Psoas muscle (tissue), 8 donors: ENCODE data around the gene PMM2. TPM values are rescaled to one million over a fixed set of nuclear protein-coding genes. Genes with fewer than 3 reads are reported as not detected.

Experiments used
- ATAC-seq, 4 donors: fragments of 200-7000 bp; cut with Tn5 transposase; one replicate each; pipeline ENCODE4 v1.9.1; 2020; ENCODE audit warnings: moderate library complexity in 3 of 4, mild to moderate bottlenecking in 2 of 4
- DNase-seq, 2 donors: peaks; one replicate each; pipeline ENCODE4 v3.0.0-alpha.2; 2020
- H3K27ac ChIP-seq: fragments of 200-600 bp; one replicate; pipeline ENCODE4 v1.8.0; 2022
- H3K27me3 ChIP-seq, 3 donors: fragments of 200-600 bp in 1 of 3; one replicate each; pipeline versions ENCODE4 v1.6.1 to v1.8.0; 2013 to 2022; ENCODE audit warnings: low read length in 2 of 3, mild to moderate bottlenecking in 2 of 3, moderate library complexity in 1 of 3; ENCODE audit not compliant: insufficient read depth in 3 of 3
- H3K36me3 ChIP-seq, 2 donors: fragments of 200-600 bp in 1 of 2; one replicate each; pipeline versions ENCODE4 v1.6.1 to v1.8.0; 2013 to 2022; ENCODE audit warnings: low read depth in 1 of 2, mild to moderate bottlenecking in 1 of 2, moderate library complexity in 1 of 2; ENCODE audit not compliant: insufficient read depth in 1 of 2
- H3K4me1 ChIP-seq: fragments of 200-600 bp; one replicate; pipeline ENCODE4 v1.8.0; 2022
- H3K4me3 ChIP-seq: fragments of 200-600 bp; one replicate; pipeline ENCODE4 v1.8.0; 2022; ENCODE audit warnings: mild to moderate bottlenecking
- H3K9me3 ChIP-seq: fragments of 200-600 bp; one replicate; pipeline ENCODE4 v1.8.0; 2022
- WGBS, 3 donors: extraction: QIAGEN DNeasy Blood & Tissue Kit; methylation state at CpG; one replicate each; pipeline versions ENCODE4 v1.1.6 to v1.1.7; 2013; 5-methylcytosine and 5-hydroxymethylcytosine counted together
- intact Hi-C, 2 donors: fragments of 100-400 bp; cut with DNase I; formaldehyde crosslinking; loops; one replicate each; pipeline versions ENCODE4 v1.11.0 to v1.14.2; 2022
- polyA plus RNA-seq, 3 donors: library from polyadenylated mRNA; stranded (reverse); fragments of 200-250 nt; gene quantifications; one replicate each; pipeline ENCODE4 v1.2.3, GENCODE V29; 2013
- total RNA-seq, 4 donors: library from RNA; stranded (reverse); fragmentation: NEBNext Ultra II Directional in 2 of 4; extraction: Animal tissue kit (Norgen Biotek cat#: 25700) in 2 of 4; gene quantifications; one replicate each; pipeline versions ENCODE4 v1.2.1 to v1.2.4, GENCODE V29; 2021 to 2023
- TF ChIP-seq, protein P1 (sequence below): fragments of 200-600 bp; IDR thresholded peaks from one replicate; pipeline ENCODE4 v1.8.0; 2022; ENCODE audit warnings: antibody characterized with exemption
- donor health status: healthy with polysubstance abuse.
- donor health status: DM: no; HTN: no; CAD: no; lungs with moderate emphysema.
- donor health status: Bipolar disorder and iron deficiency.
- donor health status: healthy.
- donor health status: DM: yes; HTN: yes; CAD: no.
- donor health status: DM: no; HTN: no; CAD: no.
- donor health status: DM: no; HTN: no; CAD: no.
- donor health status: DM: yes; HTN: yes; CAD: no.

Gene PMM2
- total and polyA plus RNA-seq, 7 donors: 8.5 to 32.3 (median 19.7) TPM

DNA sequence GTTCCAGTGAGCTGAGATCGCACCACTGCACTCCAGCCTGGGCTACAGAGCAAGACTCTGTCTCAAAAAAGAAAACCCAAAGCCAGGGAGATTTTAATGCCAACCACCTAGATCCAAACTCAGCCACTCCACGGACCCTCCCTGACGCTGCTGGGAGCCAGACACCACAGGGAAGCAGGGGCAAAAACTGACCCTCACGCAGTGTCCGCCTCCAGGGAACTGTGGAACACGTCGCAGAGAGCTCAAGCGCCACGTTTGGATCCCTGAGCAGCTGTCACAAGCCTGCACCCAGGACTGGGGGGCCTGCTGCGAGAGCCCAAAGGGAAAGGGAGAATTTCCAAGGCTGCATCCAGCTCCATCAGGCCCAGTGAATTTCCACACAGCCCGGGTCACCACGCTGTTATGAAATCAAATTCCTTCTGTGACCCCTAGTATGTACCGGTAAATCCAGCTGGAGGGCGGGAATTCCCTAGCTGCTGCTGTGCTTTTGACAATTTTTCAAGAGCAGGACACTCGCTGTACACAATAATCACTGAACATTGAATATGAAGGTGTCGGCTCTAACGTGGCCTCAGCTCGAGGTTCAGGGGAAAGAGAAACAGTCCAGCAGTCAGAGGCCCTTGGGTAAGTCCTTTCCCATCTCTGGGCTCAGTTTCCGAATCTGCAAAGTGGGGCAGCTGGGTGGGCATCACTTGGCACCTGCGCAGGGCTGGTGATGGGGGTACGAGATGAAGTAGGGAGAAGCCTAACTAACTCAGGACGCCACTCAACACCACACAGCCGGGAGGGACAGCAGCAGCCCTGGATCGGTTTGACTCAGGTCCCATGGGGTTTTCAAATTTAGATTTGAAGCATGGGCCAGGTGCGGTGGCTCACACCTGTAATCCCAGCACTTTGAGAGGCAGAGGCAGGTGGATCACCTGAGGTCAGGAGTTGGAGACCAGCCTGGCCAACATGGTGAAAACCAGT lies 62.6 kb downstream of the PMM2 start:
- Histone ChIP-seq H3K9me3 (no peaks in the 10 kb centered on the region), H3K36me3 (peaks cover 0 to 17% of the 10 kb centered on the region in 2 donors), H3K27ac (no peak overlapping the region), H3K4me3 (no peak overlapping the region), H3K4me1 (peaks cover 2% of the 10 kb centered on the region), H3K27me3 (peaks cover 0 to 11% (median 4%) of the 10 kb centered on the region in 3 donors)
- 48 to 64% (median 48%) methylated on average over 25 of the region's 25 CpGs for WGBS, 3 donors
- DNase-seq: peak; percentile 64 to 78
- ATAC-seq: peak in 3 of 4 donors; percentile 14 to 48 (median 31)
- intact Hi-C loops: no loop called here
- TF ChIP-seq, protein P1, sequence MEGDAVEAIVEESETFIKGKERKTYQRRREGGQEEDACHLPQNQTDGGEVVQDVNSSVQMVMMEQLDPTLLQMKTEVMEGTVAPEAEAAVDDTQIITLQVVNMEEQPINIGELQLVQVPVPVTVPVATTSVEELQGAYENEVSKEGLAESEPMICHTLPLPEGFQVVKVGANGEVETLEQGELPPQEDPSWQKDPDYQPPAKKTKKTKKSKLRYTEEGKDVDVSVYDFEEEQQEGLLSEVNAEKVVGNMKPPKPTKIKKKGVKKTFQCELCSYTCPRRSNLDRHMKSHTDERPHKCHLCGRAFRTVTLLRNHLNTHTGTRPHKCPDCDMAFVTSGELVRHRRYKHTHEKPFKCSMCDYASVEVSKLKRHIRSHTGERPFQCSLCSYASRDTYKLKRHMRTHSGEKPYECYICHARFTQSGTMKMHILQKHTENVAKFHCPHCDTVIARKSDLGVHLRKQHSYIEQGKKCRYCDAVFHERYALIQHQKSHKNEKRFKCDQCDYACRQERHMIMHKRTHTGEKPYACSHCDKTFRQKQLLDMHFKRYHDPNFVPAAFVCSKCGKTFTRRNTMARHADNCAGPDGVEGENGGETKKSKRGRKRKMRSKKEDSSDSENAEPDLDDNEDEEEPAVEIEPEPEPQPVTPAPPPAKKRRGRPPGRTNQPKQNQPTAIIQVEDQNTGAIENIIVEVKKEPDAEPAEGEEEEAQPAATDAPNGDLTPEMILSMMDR: no peak

DNA sequence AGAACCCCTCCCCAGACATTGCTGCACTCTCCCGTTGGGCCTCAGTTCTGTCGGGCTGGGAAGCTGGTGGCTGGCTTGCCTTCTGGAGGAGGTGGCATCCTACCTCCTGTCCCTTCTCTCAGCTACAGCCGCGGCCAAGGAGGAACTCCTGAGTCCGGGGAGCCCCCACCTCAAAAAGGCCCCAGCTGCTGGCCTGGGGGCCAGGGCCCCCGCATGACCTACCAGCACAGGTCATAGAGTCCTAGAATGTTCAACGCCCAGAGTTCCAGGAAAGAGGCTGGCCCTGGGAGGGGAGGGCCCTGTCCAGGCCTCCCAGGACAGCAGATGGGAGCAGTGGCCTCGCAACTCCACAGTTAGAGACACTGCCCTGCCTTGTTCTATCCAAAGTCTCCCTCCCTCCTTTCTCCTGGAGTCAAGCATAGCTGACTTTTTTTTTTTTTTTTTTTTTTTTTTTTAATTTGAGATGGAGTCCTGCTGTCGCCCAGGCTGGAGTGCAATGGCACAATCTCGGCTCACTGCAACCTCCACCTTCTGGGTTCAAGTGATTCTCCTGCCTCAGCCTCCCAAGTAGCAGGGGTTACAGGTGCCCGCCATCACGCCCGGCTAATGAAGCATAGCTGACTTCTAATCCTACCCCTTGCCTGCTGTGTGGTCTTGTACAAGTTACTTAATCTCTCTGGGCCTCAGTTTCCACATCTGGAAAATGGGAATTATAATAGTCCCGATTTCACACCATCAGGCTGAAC lies 64.1 kb downstream of the PMM2 start:
- DNase-seq: peak; percentile 57 to 75
- peak in 2 of 4 donors; percentile 28 to 41 for ATAC-seq
- TF ChIP-seq, protein P1: no peak
- H3K4me1 ChIP-seq: peaks cover 2% of the 10 kb centered on the region
- peaks cover 0 to 19% (median 8%) of the 10 kb centered on the region in 3 donors for H3K27me3 ChIP-seq
- no peak overlapping the region for H3K27ac ChIP-seq
- no peak overlapping the region for H3K4me3 ChIP-seq
- peaks cover 0 to 5% of the 10 kb centered on the region in 2 donors for H3K36me3 ChIP-seq
- H3K9me3 ChIP-seq: no peaks in the 10 kb centered on the region
- 55 to 60% (median 56%) methylated on average over 14 of the region's 14 CpGs for WGBS, 3 donors
- intact Hi-C loops: no loop called here

DNA sequence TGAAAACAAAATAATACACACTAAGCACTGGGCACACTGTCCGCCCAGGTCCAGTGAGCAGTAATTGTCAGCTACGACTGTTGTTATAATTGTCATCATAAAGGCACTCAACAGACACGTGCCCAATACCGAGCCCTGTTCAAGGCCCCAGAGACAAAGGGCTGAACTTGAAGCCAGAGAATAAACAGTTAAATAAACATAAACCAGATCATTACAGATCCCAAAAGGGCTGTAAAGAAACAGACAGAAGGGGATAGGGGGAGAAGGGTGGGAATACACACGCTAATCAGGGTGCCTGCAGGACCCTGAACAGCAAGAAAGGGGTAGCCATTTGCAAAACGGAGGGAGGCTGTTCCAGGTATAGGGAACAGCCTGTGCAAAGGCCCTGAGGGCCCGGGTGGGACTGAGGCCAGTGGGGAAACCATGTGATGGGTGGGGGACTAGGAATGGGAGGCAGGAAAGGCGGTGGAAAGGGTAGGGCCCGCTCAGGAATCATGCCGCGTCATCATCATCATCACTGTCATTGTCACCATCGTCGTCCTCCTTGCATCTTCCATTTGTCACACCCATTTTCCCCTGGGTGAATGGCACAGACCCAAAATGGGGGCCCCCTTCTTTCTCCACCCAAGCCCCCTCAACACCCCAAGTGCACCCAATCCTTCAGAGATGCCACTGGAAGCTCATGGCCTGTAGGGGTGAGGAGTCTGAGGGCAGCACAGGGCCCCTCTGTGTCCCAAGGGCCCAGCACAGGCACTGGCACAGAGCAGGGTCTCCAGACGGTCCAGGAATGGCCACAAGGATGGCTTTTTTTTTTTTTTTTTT lies 64.9 kb downstream of the PMM2 start:
- Histone ChIP-seq H3K36me3 (peaks cover 0 to 5% of the 10 kb centered on the region in 2 donors), H3K27ac (no peak overlapping the region), H3K4me3 (no peak overlapping the region), H3K9me3 (no peaks in the 10 kb centered on the region), H3K4me1 (peaks cover 2% of the 10 kb centered on the region), H3K27me3 (peaks cover 0 to 27% (median 8%) of the 10 kb centered on the region in 3 donors)
- intact Hi-C loops: no loop called here
- TF ChIP-seq, protein P1: no peak
- peak in 1 of 2 donors; percentile 50 for DNase-seq
- no peak for ATAC-seq
- 72 to 76% (median 72%) methylated on average over 14 of the region's 14 CpGs for WGBS, 3 donors

DNA sequence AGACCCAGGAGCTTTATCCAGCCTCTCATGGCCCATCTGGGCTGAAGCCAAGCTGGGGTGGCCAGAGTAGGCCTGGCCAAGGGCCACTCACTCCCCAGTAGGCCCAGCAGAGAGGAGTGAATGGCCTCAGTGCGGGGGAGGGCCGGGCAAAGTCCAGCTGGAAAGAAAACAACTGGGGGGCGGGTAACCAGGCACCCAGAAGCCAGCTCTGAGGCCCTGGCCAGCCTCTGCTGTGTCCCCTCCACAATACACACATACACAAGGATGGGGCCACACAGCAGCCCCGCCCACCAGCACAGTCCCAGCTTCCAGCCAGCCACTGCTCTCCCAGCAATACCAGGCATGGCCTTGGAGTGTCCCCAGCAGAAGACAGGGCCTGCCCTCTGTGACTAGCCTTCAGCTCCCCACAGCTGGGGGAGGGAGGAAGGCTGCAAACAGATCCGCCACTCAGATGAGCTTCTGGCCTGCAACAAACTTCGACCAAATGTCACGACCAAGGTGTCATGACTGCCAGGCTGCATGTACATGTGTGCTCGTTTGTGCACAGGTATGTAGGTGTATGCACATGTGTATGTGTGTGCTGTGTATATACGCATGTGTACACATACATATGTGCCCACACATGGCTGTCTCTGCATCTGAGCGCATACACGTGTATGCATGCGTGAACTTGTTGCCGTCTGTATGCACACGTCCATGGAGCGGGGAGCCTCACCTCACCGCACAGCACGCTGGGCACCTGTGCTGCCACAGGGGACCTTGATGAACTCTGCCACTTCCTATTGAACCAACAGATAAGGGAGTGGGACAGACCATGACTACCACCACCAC lies 66.2 kb downstream of the PMM2 start:
- Histone ChIP-seq H3K9me3 (no peaks in the 10 kb centered on the region), H3K36me3 (no peaks in the 10 kb centered on the region), H3K27me3 (peaks cover 0 to 34% (median 8%) of the 10 kb centered on the region in 3 donors), H3K4me3 (no peak overlapping the region), H3K27ac (no peak overlapping the region), H3K4me1 (peaks cover 6% of the 10 kb centered on the region)
- intact Hi-C loops: no loop called here
- ATAC-seq: peak; percentile 30 to 38 (median 32)
- TF ChIP-seq, protein P1: no peak
- peak; percentile 56 to 71 for DNase-seq
- 55 to 59% (median 59%) methylated on average over 16 to 17 of the region's 17 CpGs for WGBS, 3 donors
